Vagina (tissue), 2 donors: ENCODE measurements around the gene KDM4B. TPM values are rescaled to one million over a fixed set of nuclear protein-coding genes. Genes with fewer than 3 reads are reported as not detected.

Experiments
- DNase-seq, 2 donors: peaks; one replicate each; pipeline ENCODE4 v3.0.0-alpha.2; 2017; ENCODE audit errors: extremely low spot score in 2 of 2
- H3K27ac ChIP-seq: fragments of 200-600 bp; sonication (generic); one replicate; pipeline ENCODE4 v1.5.1; 2019
- H3K27me3 ChIP-seq: fragments of 200-600 bp; sonication (generic); one replicate; pipeline ENCODE4 v1.5.1; 2019
- H3K36me3 ChIP-seq, 2 donors: fragments of 200-600 bp; sonication (generic); one replicate each; pipeline ENCODE4 v1.5.1; 2017 to 2019
- H3K4me1 ChIP-seq: fragments of 200-600 bp; sonication (generic); one replicate; pipeline ENCODE4 v1.5.1; 2019
- H3K4me3 ChIP-seq, 2 donors: fragments of 200-600 bp; sonication (generic); 1 replicate in 1 of 2; 2 replicates in 1 of 2; pipeline ENCODE4 v1.5.1; 2016 to 2019
- H3K9me3 ChIP-seq: fragments of 200-600 bp; sonication (generic); one replicate; pipeline ENCODE4 v1.5.1; 2019
- CTCF ChIP-seq, 3 experiments: fragments of 450-650 bp in 2 of 3; fragments of 200-600 bp in 1 of 3; sonication (generic) in 1 of 3; IDR thresholded peaks; one replicate each; pipeline ENCODE4 v1.5.1; 2017 to 2019; ENCODE audit warnings: antibody characterized with exemption in 3 of 3, mild to moderate bottlenecking in 2 of 3, moderate library complexity in 2 of 3
- POLR2A ChIP-seq, 2 donors: fragments of 450-650 bp; IDR thresholded peaks; one replicate each; pipeline ENCODE4 v1.6.1; 2017; ENCODE audit warnings: antibody characterized with exemption in 2 of 2, mild to moderate bottlenecking in 2 of 2, moderate library complexity in 2 of 2
- POLR2AphosphoS5 ChIP-seq, 2 donors: sonication (generic); formaldehyde crosslinking; IDR thresholded peaks; one replicate each; pipeline ENCODE4 v1.9.0; 2017; ENCODE audit warnings: antibody characterized with exemption in 2 of 2, mild to moderate bottlenecking in 2 of 2, low read depth in 1 of 2; ENCODE audit not compliant: insufficient read depth in 1 of 2
- intact Hi-C: fragments of 100-400 bp; cut with DNase I; formaldehyde crosslinking; loops from one replicate; pipeline ENCODE4 v1.15.1; 2023
- total RNA-seq: library from RNA; depleted of rRNA; stranded (reverse); fragments of >200 nt; gene quantifications from one replicate; pipeline ENCODE4 v1.2.3, GENCODE V29; 2016

The KDM4B gene
- total RNA-seq, 1 donor from 2014 or later, result 59.7 TPM

GRCh38 chr19:5023128-5023571, 54.2 kb downstream of the KDM4B start:
- intact Hi-C loops, result no loop called here
- H3K27ac ChIP-seq, result peak overlapping the region; percentile 47
- TF ChIP-seq CTCF (IDR thresholded peaks at IDR 0.05) (no peak), POLR2AphosphoS5 (IDR thresholded peaks at IDR 0.05; ENCODE audit: insufficient read depth in 1 of 2, low read depth in 1 of 2) (peak in 1 of 2 donors; percentile 22), POLR2A (IDR thresholded peaks at IDR 0.05) (no peak)
- H3K27me3 ChIP-seq, result no peaks in the 10 kb centered on the region
- H3K9me3 ChIP-seq, result no peaks in the 10 kb centered on the region
- no peak overlapping the region for H3K4me3 ChIP-seq
- H3K36me3 ChIP-seq, result no peaks in the 10 kb centered on the region
- DNase-seq, result no peak
- peaks cover 78% of the 10 kb centered on the region for H3K4me1 ChIP-seq

- Histone ChIP-seq H3K36me3 (no peaks in the 10 kb centered on the region), H3K4me3 (no peak overlapping the region), H3K27me3 (no peaks in the 10 kb centered on the region), H3K4me1 (peaks cover 81% of the 10 kb centered on the region), H3K9me3 (no peaks in the 10 kb centered on the region), H3K27ac (no peak overlapping the region)
- TF ChIP-seq POLR2A (IDR thresholded peaks at IDR 0.05) (no peak), POLR2AphosphoS5 (IDR thresholded peaks at IDR 0.05; ENCODE audit: insufficient read depth in 1 of 2, low read depth in 1 of 2) (peak in 1 of 2 donors; percentile 52)
- DNase-seq, result no peak
- intact Hi-C loops, result no loop called here
Observed at GRCh38 chr19:5024282-5024681, 55.4 kb downstream of the KDM4B start.

DNA sequence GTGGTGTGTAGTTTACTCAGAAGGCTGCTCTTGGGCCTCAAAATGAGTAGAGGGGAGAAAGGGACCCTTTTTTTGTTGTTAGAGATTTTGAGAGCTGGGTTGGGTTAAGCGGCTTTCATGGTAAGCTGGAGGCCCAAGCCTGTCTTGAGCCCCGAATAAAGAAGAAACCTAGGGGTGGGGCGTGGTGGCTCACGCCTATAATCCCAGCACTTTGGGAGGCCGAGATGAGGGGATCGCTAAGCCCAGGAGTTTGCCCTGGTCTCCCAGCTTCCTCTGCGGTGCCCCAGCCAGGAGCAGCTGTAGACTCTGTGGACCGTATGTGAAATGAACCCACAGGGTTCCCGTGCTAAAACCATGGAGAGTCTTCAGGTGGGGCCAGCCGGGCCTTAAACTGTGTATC, 56.1 kb downstream of the KDM4B start:
- H3K9me3 ChIP-seq, result no peaks in the 10 kb centered on the region
- no peak overlapping the region for H3K27ac ChIP-seq
- TF ChIP-seq POLR2AphosphoS5 (IDR thresholded peaks at IDR 0.05; ENCODE audit: insufficient read depth in 1 of 2, low read depth in 1 of 2) (no peak), POLR2A (IDR thresholded peaks at IDR 0.05) (no peak), CTCF (IDR thresholded peaks at IDR 0.05) (no peak)
- DNase-seq, result no peak
- H3K36me3 ChIP-seq, result no peaks in the 10 kb centered on the region
- intact Hi-C loops, result no loop called here
- peaks cover 89% of the 10 kb centered on the region for H3K4me1 ChIP-seq
- H3K27me3 ChIP-seq, result no peaks in the 10 kb centered on the region
- H3K4me3 ChIP-seq, result no peak overlapping the region

DNA sequence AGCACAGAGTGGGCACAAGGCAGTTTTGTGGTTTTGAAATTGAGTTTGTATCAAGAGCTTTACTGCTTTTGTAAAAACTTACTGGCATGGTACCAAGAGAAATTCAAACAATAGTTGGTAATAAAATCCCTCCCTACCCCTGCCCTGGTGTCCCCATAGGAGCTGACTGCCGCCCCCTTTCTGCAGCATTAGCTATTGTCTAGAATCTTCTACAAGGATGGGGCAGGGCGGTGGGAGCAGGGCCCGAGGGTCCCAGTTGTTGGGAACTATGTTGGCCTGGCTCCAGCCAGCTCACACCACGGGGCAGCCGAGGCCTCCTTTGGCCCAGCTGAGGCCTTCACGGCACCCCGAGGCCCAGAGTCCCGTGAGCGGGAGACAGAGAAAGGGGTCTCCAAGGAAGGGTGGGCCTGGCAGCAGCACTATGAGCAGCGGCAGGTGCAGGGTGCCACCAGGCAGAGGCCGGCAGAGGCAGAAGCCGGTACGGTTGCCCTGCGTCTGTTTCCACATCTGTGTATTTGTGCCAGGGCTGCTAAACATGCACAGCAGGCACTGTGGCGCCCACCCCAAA, 57.9 kb downstream of the KDM4B start:
- no peaks in the 10 kb centered on the region for H3K27me3 ChIP-seq
- no peak for DNase-seq
- H3K36me3 ChIP-seq, result no peaks in the 10 kb centered on the region
- intact Hi-C loops, result no loop called here
- no peak for TF ChIP-seq POLR2AphosphoS5 (IDR thresholded peaks at IDR 0.05; ENCODE audit: insufficient read depth in 1 of 2, low read depth in 1 of 2)
- TF ChIP-seq POLR2A (IDR thresholded peaks at IDR 0.05), result no peak
- no peak for TF ChIP-seq CTCF (IDR thresholded peaks at IDR 0.05)
- H3K4me1 ChIP-seq, result peaks cover 91% of the 10 kb centered on the region
- no peak overlapping the region for H3K4me3 ChIP-seq
- no peaks in the 10 kb centered on the region for H3K9me3 ChIP-seq
- peak overlapping the region; percentile 47 for H3K27ac ChIP-seq

DNA sequence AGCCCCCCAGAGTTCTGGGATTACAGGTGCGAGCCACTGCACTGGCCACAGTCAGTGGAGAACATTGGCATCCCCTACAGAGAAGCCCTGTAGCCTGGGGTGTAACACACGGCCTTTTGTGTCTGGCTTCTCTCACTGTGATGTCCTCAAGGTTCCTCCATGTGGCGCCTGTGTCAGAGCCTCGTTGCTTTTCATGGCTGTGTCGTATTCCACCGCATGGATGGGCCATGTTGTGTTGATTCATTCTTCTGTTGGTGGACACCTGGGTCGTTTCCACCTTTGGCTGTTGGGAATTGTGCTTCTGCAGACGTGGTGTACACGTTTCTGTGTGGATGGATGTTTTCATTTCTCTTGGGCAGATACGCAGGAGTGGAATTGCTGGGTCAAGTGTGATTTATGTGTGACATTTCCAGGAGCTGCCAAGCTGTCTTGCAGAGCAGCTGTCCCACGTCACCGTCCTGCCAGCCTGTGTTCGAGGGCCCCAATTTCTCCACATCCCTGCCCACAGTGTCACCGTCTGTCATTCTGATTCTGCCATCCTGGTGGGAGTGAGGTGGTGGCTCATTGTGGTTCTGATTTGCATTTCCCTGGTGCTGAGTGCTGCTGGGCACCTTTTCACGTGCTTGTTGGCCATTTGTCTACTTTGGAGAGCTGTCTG, 59.4 kb downstream of the KDM4B start:
- no peak for DNase-seq
- Histone ChIP-seq H3K27ac (no peak overlapping the region), H3K4me1 (peaks cover 78% of the 10 kb centered on the region), H3K9me3 (no peaks in the 10 kb centered on the region), H3K36me3 (peaks cover 0 to 7% of the 10 kb centered on the region in 2 donors), H3K27me3 (no peaks in the 10 kb centered on the region), H3K4me3 (no peak overlapping the region)
- intact Hi-C loops, result no loop called here
- TF ChIP-seq POLR2A (IDR thresholded peaks at IDR 0.05) (no peak), CTCF (IDR thresholded peaks at IDR 0.05) (no peak), POLR2AphosphoS5 (IDR thresholded peaks at IDR 0.05; ENCODE audit: insufficient read depth in 1 of 2, low read depth in 1 of 2) (no peak)
